HG02885 (cell line): ENCODE results near the gene HIP1.
"Not testable (repeated sequence)": the region's sequence is repeated elsewhere in the genome, so short reads cannot be mapped to it uniquely, and the experiment has no call there.

Experiments used
- ATAC-seq: cut with Tn5 transposase; IDR thresholded peaks from one replicate; pipeline ENCODE4 v1.9.1; 2021; ENCODE audit warnings: mild to moderate bottlenecking; ENCODE audit not compliant: unreplicated experiment, poor library complexity

Gene HIP1

DNA sequence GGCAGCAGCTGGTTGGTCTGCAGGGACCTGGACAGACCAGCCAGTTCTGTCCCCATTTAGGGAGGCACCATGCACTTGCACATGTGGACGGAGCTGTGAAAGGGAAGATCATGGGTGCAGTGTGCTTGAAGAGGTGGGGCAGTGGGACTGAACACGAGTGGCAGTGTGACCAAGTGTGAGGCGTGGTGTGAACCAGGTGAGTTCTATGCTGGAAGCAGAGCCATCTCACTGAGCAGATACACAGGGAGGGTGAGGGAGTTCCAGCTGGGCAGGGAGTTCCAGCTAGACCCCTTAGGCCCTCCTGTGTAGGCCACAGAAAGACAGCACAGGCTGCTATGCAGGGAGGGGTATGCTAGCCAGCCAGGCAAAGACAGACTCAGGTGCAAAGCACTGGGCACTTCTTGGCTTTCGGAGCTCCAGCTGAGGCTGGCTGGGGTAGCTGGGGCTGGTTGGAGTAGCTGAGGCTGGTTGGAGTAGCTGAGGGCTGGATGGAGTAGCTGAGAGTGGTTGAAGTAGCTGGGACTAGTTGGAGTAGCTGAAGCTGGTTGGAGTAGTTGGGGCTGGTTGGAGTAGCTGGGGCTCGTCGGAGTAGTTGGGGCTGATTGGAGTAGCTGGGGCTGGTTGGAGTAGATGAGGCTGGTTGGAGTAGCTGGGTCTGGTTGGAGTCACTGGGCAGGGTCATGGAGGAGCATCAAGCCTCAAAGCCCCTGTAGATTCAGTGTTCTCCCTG, 90.9 kb downstream of the HIP1 start:
- ATAC-seq, result no peak

- ATAC-seq, result no peak
Observed at GRCh38 chr7:75646571-75647102, 92.1 kb downstream of the HIP1 start.

- no peak for ATAC-seq
Observed at GRCh38 chr7:75645570-75645969, 93.2 kb downstream of the HIP1 start.

DNA sequence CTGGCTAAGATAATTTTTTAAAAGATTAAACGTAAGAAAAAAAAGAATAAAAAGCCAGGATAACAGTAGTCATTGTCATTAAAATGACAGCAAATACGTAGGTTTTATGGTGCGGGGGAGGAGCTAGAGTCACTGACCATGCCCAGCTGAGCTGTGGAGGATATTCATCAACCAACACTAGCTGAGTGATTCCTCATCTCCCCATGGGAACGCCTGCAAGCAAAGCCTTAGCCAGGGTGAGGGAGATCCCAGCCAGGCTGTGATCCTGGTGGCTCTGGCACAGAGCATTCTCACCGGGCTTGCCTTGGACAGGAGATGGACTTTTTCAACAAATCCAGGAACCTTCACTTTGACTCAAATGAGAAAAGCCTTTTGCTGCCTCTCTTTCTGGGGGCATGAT, 94.2 kb downstream of the HIP1 start:
- ATAC-seq, result no peak

- no peak for ATAC-seq
Observed at GRCh38 chr7:75642810-75643486, 95.8 kb downstream of the HIP1 start.

DNA sequence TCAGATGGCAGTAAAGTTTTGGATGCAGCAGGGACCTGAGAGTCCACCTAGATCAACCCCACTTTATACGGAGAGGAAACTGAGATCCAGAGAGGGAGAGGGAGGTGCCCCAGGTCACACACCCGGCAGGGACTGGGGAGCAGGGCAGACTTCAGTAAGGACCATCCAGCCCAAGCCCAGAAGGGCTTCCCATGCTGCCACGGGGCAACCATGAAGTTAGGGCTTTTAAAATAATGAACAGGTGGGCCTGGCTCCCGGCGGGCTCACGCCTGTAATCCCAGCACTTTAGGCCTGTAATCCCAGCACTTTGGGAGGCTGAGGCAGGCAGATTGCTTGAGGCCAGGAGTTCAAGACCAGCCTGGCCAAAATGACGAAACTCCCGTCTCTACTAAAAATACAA, 98.5 kb downstream of the HIP1 start:
- ATAC-seq, result no peak

- ATAC-seq, result no peak
Observed at GRCh38 chr7:75639886-75640190, 98.9 kb downstream of the HIP1 start.

DNA sequence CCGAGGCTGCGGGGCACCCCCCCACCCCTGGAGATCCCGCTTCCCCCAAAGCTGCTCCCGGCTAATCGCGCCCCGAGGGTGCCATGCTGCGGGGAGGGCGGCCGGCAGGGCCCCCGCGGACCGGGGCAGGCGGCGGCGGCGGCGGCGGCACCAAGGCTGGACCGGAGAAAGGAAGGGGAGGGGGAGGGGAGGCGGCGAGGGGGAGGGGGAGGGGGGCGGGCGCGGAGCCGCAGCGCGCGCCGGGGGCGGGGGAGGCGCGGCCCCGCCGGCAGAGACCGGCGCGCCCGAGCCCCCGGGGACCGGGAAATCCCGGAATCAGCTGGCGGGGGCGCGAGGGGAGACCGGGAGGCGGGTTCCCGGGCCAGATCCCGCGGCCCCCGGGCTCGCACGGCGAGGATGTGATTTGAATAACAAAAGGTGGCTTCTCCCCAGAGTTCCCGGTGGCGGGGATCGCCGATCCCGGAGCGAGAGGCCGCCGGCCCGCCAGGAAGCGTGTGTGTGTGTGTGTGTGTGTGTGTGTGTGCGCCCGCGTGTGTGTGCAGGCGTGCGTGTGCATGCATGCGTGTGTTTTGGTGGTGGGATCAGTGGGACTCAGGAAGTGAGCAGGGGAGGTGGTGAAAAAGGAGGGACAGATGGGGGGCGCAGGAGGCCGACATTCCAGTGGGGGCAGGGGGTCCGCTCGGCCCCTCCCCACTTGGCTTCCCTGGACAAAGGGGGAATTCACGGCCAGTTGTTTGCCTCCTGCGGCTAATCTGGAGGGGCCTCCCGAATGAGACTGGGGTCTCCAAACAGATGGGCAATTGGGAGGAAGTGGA, 99.5 kb downstream of the HIP1 start:
- ATAC-seq, result no peak

DNA sequence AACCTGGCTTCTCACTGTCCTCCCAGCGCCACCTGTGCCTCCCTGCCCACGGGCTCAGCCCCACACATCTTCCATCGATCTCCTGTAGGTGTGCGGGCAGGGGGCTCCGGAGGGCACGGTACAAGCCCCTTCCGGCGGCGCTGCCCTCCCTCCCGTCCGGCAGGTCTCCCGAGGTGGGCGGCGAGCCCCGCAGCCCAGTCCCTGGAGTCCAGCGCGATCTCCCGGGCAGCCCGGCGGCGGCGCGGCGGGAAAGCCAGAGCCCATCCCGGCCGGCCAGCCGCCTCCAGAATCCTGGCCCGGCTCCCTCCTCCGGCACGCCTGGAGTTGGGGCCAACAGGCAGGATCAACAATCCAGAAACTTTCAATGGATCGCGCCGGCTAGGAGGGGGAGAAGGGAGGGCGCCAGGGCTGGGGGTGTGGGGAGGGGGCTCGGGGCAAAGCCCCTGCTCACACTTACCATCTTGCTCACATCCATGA, 100.1 kb downstream of the HIP1 start:
- ATAC-seq, result no peak

DNA sequence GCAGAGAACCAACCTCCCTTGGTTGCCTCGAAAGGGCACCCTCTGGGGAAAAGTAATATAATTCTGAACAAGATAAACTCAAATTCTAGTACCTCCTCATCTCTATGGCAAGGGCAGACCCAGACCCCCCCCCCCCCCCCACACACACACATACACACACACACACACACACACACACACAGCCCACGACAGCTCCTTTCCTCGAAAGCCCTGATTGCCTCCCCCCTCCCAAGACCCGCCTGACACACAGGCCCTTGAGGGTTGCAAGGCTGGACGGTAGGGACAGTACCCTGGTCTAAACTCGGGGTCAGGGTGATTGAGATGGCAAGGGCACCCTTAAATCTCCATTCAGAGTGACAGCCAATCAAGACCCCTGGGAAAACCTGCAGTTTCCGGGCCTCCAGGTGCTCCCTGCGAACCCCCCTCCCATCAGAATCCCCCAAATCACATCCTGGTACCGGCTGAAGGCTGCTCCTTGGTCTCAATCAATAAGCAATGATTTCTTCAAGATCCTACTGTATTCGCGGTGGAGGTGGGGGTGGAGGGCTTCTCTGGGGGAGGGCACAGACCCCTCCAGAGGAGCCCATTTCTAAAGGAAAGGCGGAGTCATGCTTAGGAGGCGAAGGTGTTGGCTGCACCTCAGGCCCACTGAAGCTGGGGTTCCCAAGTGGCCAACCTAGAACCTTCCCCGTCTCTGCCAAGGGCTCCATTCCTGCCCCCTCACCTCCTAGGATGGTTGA, 100.7 kb downstream of the HIP1 start:
- ATAC-seq, result no peak

DNA sequence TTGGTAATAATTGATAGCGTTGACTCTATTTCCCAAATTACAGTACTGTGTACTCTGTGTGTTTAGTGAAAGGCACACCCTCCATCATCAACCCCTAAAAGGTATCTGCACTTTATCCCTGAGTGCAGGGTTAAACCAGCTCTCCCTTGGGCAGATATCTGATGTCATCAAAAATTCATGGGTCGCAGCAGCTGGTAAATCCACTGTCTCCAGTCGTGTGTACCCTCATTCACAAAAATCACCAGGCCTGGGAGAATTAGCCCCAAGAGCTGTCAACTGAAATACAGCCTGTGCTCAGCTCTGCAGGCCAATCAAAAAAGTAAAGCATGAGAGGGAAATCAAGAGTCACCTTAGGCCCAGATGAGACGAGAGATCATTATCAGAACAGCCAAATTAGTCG, 103.7 kb downstream of the HIP1 start:
- ATAC-seq, result no peak

- not testable (repeated sequence) for ATAC-seq
Observed at GRCh38 chr7:75632587-75632986, 106.2 kb downstream of the HIP1 start.

DNA sequence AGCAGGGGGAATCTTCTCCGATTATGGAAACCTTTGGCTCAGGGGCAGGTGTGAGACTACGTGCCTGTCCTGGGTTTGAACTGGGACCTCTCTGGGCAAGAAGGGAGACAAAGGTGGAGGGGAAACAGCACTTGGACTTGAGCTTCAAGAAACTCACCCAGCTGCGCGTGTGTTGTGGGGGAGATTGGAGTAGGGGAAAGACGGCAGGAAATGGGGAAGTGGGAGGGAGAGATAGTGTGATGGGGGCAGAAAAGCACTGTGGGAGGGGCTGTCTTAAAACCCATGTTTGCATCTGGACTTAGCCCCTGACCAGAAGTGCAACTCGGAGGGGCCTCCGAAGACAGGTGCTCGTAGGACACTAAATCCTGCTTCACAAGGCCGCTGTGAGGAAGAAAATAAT, 107.0 kb downstream of the HIP1 start:
- ATAC-seq, result no peak

GRCh38 chr7:75630549-75630948, 108.2 kb downstream of the HIP1 start:
- ATAC-seq, result no peak

GRCh38 chr7:75629044-75629443, 109.7 kb downstream of the HIP1 start:
- no peak for ATAC-seq

GRCh38 chr7:75628055-75628454, 110.7 kb downstream of the HIP1 start:
- no peak for ATAC-seq

DNA sequence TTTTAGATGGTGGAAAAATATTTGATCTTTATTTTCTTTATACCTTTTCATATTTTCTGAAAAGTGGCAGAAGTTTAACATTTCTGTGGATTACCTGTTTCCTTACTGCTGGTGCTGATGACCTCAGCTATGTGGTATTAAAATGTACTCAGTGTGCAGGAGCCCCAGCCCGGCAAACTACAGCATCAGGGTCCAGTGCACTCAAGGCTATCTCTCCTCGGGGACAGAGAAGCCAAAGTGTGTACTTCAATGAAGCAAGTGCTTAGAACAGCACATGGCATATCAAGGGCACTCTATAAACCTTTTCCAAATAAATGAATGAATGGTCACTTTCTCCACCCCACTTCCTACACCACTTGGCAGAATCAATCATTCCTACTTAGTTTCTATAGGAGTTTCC, 111.8 kb downstream of the HIP1 start:
- no peak for ATAC-seq

- ATAC-seq, result no peak
Observed at GRCh38 chr7:75625868-75626267, 112.9 kb downstream of the HIP1 start.

- no peak for ATAC-seq
Observed at GRCh38 chr7:75624134-75624832, 114.5 kb downstream of the HIP1 start.
